ENCODE results near the gene MMP28. TPM values are rescaled to one million over a fixed set of nuclear protein-coding genes. Genes with fewer than 3 reads are reported as not detected.
A peak's percentile ranks its signal among the peaks of the same experiment; 100 is the strongest.

Gene MMP28
- total and polyA plus RNA-seq, 2 donors (not counting 1 experiment from before 2014, with no cell fraction given): 1.1 to 4.6 TPM

DNA sequence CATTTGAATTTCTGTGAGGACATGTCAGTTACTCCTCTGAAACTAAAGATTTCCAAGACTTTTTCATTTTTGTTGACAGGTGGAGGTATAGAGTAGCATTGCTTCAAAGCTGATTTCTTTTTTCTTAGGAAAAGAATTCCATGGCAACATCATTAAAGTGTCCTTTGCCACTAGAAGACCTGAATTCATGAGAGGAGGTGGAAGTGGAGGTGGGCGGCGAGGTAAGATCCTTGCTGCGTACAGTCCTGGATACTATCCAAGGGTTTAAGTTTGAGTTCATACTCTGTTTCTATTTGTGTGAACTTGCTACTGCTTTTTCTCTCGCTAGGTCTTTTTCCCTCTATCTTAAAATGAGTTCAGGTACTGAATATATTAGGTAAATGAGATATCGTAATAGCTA is 46.8 kb upstream of the MMP28 start:
- no peak for DNase-seq (ENCODE audit: low read depth in 2 of 2)
- H3K4me2 ChIP-seq (ENCODE audit: extremely low read depth, insufficient read depth, low read length): no peak overlapping the region
- TF ChIP-seq EZH2 (IDR thresholded peaks at IDR 0.05; ENCODE audit: low read length, missing control alignments): no peak
- TF ChIP-seq, protein P1, sequence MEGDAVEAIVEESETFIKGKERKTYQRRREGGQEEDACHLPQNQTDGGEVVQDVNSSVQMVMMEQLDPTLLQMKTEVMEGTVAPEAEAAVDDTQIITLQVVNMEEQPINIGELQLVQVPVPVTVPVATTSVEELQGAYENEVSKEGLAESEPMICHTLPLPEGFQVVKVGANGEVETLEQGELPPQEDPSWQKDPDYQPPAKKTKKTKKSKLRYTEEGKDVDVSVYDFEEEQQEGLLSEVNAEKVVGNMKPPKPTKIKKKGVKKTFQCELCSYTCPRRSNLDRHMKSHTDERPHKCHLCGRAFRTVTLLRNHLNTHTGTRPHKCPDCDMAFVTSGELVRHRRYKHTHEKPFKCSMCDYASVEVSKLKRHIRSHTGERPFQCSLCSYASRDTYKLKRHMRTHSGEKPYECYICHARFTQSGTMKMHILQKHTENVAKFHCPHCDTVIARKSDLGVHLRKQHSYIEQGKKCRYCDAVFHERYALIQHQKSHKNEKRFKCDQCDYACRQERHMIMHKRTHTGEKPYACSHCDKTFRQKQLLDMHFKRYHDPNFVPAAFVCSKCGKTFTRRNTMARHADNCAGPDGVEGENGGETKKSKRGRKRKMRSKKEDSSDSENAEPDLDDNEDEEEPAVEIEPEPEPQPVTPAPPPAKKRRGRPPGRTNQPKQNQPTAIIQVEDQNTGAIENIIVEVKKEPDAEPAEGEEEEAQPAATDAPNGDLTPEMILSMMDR (conservative IDR thresholded peaks at IDR 0.05 in 1 of 2, IDR thresholded peaks at IDR 0.05 in 1 of 2; ENCODE audit: low read depth in 1 of 2, low read length in 2 of 2): no peak
- H3K9ac ChIP-seq (ENCODE audit: insufficient read depth, low read length): no peak overlapping the region
- H2AFZ ChIP-seq (ENCODE audit: low read length): no peak overlapping the region
- no peaks in the 10 kb centered on the region for H3K79me2 ChIP-seq (ENCODE audit: control insufficient read depth, insufficient read depth, low read length)
- H3K4me3 ChIP-seq (replicated peaks in 1 of 4; ENCODE audit: control extremely low read depth in 1 of 4, insufficient read depth in 1 of 4, low read depth in 3 of 4, low read length in 4 of 4): no peak overlapping the region
- no peaks in the 10 kb centered on the region for H4K20me1 ChIP-seq (ENCODE audit: control insufficient read depth, extremely low read depth, insufficient read depth, low read length)
- peaks cover 2% of the 10 kb centered on the region for H3K36me3 ChIP-seq (ENCODE audit: control insufficient read depth, insufficient read depth, low read length)
- H3K27ac ChIP-seq (ENCODE audit: insufficient read depth, low read length): no peak overlapping the region
- H3K4me1 ChIP-seq (ENCODE audit: control insufficient read depth, extremely low read depth, insufficient read depth, low read length): no peaks in the 10 kb centered on the region
- no peaks in the 10 kb centered on the region for H3K9me3 ChIP-seq (ENCODE audit: control insufficient read depth, insufficient read depth, low read depth, low read length)
- H3K27me3 ChIP-seq (ENCODE audit: control insufficient read depth, insufficient read depth, low read length): no peaks in the 10 kb centered on the region

- DNase-seq (ENCODE audit: low read depth in 2 of 2): peak in 1 of 2 donors; percentile 8
- no peak overlapping the region for H3K9ac ChIP-seq (ENCODE audit: insufficient read depth, low read length)
- H3K79me2 ChIP-seq (ENCODE audit: control insufficient read depth, insufficient read depth, low read length): no peaks in the 10 kb centered on the region
- H3K4me2 ChIP-seq (ENCODE audit: extremely low read depth, insufficient read depth, low read length): no peak overlapping the region
- no peaks in the 10 kb centered on the region for H3K9me3 ChIP-seq (ENCODE audit: control insufficient read depth, insufficient read depth, low read depth, low read length)
- H3K4me3 ChIP-seq (replicated peaks in 1 of 4; ENCODE audit: control extremely low read depth in 1 of 4, insufficient read depth in 1 of 4, low read depth in 3 of 4, low read length in 4 of 4): no peak overlapping the region
- no peak overlapping the region for H2AFZ ChIP-seq (ENCODE audit: low read length)
- H3K27me3 ChIP-seq (ENCODE audit: control insufficient read depth, insufficient read depth, low read length): no peaks in the 10 kb centered on the region
- no peak overlapping the region for H3K27ac ChIP-seq (ENCODE audit: insufficient read depth, low read length)
- H3K36me3 ChIP-seq (ENCODE audit: control insufficient read depth, insufficient read depth, low read length): peaks cover 3% of the 10 kb centered on the region
- TF ChIP-seq EZH2 (IDR thresholded peaks at IDR 0.05; ENCODE audit: low read length, missing control alignments): no peak
- TF ChIP-seq, protein P1 (conservative IDR thresholded peaks at IDR 0.05 in 1 of 2, IDR thresholded peaks at IDR 0.05 in 1 of 2; ENCODE audit: low read depth in 1 of 2, low read length in 2 of 2): no peak
- no peaks in the 10 kb centered on the region for H4K20me1 ChIP-seq (ENCODE audit: control insufficient read depth, extremely low read depth, insufficient read depth, low read length)
- H3K4me1 ChIP-seq (ENCODE audit: control insufficient read depth, extremely low read depth, insufficient read depth, low read length): no peaks in the 10 kb centered on the region
These were observed 46.1 kb upstream of the MMP28 start for GRCh38 chr17:35841505-35841904.

GRCh38 chr17:35841101-35841500 is 45.7 kb upstream of the MMP28 start:
- Histone ChIP-seq H3K4me2 (ENCODE audit: extremely low read depth, insufficient read depth, low read length) (no peak overlapping the region), H2AFZ (ENCODE audit: low read length) (no peak overlapping the region), H3K4me3 (replicated peaks in 1 of 4; ENCODE audit: control extremely low read depth in 1 of 4, insufficient read depth in 1 of 4, low read depth in 3 of 4, low read length in 4 of 4) (no peak overlapping the region), H3K79me2 (ENCODE audit: control insufficient read depth, insufficient read depth, low read length) (no peaks in the 10 kb centered on the region), H3K36me3 (ENCODE audit: control insufficient read depth, insufficient read depth, low read length) (peaks cover 5% of the 10 kb centered on the region), H3K27me3 (ENCODE audit: control insufficient read depth, insufficient read depth, low read length) (no peaks in the 10 kb centered on the region), H3K27ac (ENCODE audit: insufficient read depth, low read length) (no peak overlapping the region), H3K4me1 (ENCODE audit: control insufficient read depth, extremely low read depth, insufficient read depth, low read length) (no peaks in the 10 kb centered on the region), H4K20me1 (ENCODE audit: control insufficient read depth, extremely low read depth, insufficient read depth, low read length) (no peaks in the 10 kb centered on the region), H3K9me3 (ENCODE audit: control insufficient read depth, insufficient read depth, low read depth, low read length) (no peaks in the 10 kb centered on the region), H3K9ac (ENCODE audit: insufficient read depth, low read length) (no peak overlapping the region)
- no peak for DNase-seq (ENCODE audit: low read depth in 2 of 2)
- TF ChIP-seq EZH2 (IDR thresholded peaks at IDR 0.05; ENCODE audit: low read length, missing control alignments): no peak
- TF ChIP-seq, protein P1 (conservative IDR thresholded peaks at IDR 0.05 in 1 of 2, IDR thresholded peaks at IDR 0.05 in 1 of 2; ENCODE audit: low read depth in 1 of 2, low read length in 2 of 2): no peak
